HG03442 (cell line): ENCODE results near the gene HECW1.
"Not testable (repeated sequence)": the region's sequence is repeated elsewhere in the genome, so short reads cannot be mapped to it uniquely, and the experiment has no call there.

Experiments used
- ATAC-seq: cut with Tn5 transposase; IDR thresholded peaks from one replicate; pipeline ENCODE4 v1.9.1; 2021; ENCODE audit warnings: mild to moderate bottlenecking, moderate library complexity; ENCODE audit not compliant: unreplicated experiment

The HECW1 gene

GRCh38 chr7:43201912-43202311 lies 89.5 kb downstream of the HECW1 start:
- no peak for ATAC-seq

- ATAC-seq: no peak
Measured at GRCh38 chr7:43204081-43204480, 91.6 kb downstream of the HECW1 start.

- ATAC-seq: no peak
Measured at GRCh38 chr7:43205171-43205795, 92.8 kb downstream of the HECW1 start.

- ATAC-seq: no peak
Measured at GRCh38 chr7:43208242-43208641, 95.8 kb downstream of the HECW1 start.

GRCh38 chr7:43210539-43210938 lies 98.1 kb downstream of the HECW1 start:
- ATAC-seq: not testable (repeated sequence)

- ATAC-seq: no peak
Measured at GRCh38 chr7:43211286-43211685, 98.8 kb downstream of the HECW1 start.

GRCh38 chr7:43211693-43212092 lies 99.2 kb downstream of the HECW1 start:
- no peak for ATAC-seq

- no peak for ATAC-seq
Measured at GRCh38 chr7:43212921-43213320, 100.5 kb downstream of the HECW1 start.

- no peak for ATAC-seq
Measured at GRCh38 chr7:43215061-43215460, 102.6 kb downstream of the HECW1 start.

GRCh38 chr7:43217055-43217454 lies 104.6 kb downstream of the HECW1 start:
- ATAC-seq: no peak

GRCh38 chr7:43218901-43219300 lies 106.5 kb downstream of the HECW1 start:
- not testable (repeated sequence) for ATAC-seq

GRCh38 chr7:43220250-43220649 lies 107.8 kb downstream of the HECW1 start:
- ATAC-seq: no peak

- no peak for ATAC-seq
Measured at GRCh38 chr7:43220742-43221141, 108.3 kb downstream of the HECW1 start.

GRCh38 chr7:43229801-43230200 lies 117.4 kb downstream of the HECW1 start:
- no peak for ATAC-seq

GRCh38 chr7:43232366-43232765 lies 119.9 kb downstream of the HECW1 start:
- ATAC-seq: no peak

GRCh38 chr7:43234073-43234472 lies 121.6 kb downstream of the HECW1 start:
- no peak for ATAC-seq

GRCh38 chr7:43234968-43235367 lies 122.5 kb downstream of the HECW1 start:
- no peak for ATAC-seq

- no peak for ATAC-seq
Measured at GRCh38 chr7:43240565-43240964, 128.1 kb downstream of the HECW1 start.

- ATAC-seq: no peak
Measured at GRCh38 chr7:43242628-43243255, 130.3 kb downstream of the HECW1 start.

- no peak for ATAC-seq
Measured at GRCh38 chr7:43244232-43244631, 131.8 kb downstream of the HECW1 start.

GRCh38 chr7:43244784-43245183 lies 132.3 kb downstream of the HECW1 start:
- ATAC-seq: no peak

- no peak for ATAC-seq
Measured at GRCh38 chr7:43247757-43248156, 135.3 kb downstream of the HECW1 start.

GRCh38 chr7:43248553-43248952 lies 136.1 kb downstream of the HECW1 start:
- ATAC-seq: no peak
